Lung (tissue), 12 donors: ENCODE measurements around the gene C19orf44. TPM values are rescaled to one million over a fixed set of nuclear protein-coding genes. Genes with fewer than 3 reads are reported as not detected.
A peak's percentile ranks its signal among the peaks of the same experiment; 100 is the strongest.

Source experiments
- ATAC-seq: fragments of 200-7000 bp; cut with Tn5 transposase; one replicate; pipeline ENCODE4 v1.9.1; 2020; ENCODE audit warnings: moderate number of reproducible peaks; ENCODE audit not compliant: insufficient read depth, low FRiP score
- DNase-seq, 3 donors: peaks; one replicate each; pipeline ENCODE4 v3.0.0-alpha.2; 2013 to 2017
- H3K27ac ChIP-seq, 2 donors: one replicate each; pipeline ENCODE4 v1.5.1; 2013; ENCODE audit warnings: mild to moderate bottlenecking in 2 of 2, moderate library complexity in 2 of 2, control low read depth in 1 of 2, inconsistent platforms in 1 of 2, low read depth in 1 of 2, low read length in 1 of 2
- H3K27me3 ChIP-seq, 3 donors: one replicate each; pipeline ENCODE4 v1.5.1; 2013; ENCODE audit warnings: low read length in 2 of 3; ENCODE audit not compliant: control insufficient read depth in 3 of 3, insufficient read depth in 3 of 3
- H3K36me3 ChIP-seq, 4 donors: one replicate each; pipeline ENCODE4 v1.5.1; 2013; ENCODE audit warnings: low read length in 4 of 4, mild to moderate bottlenecking in 1 of 4, moderate library complexity in 1 of 4; ENCODE audit not compliant: control insufficient read depth in 4 of 4, insufficient read depth in 4 of 4
- H3K4me1 ChIP-seq, 5 donors: one replicate each; pipeline ENCODE4 v1.5.1; 2013; ENCODE audit warnings: low read length in 5 of 5, mild to moderate bottlenecking in 2 of 5, moderate library complexity in 1 of 5; ENCODE audit not compliant: control insufficient read depth in 5 of 5, insufficient read depth in 5 of 5
- H3K4me3 ChIP-seq: one replicate; pipeline ENCODE4 v1.5.1; 2013; ENCODE audit warnings: mild to moderate bottlenecking, control low read depth, moderate library complexity
- H3K9ac ChIP-seq, 2 donors: one replicate each; pipeline ENCODE4 v1.5.1; 2013; ENCODE audit warnings: low read length in 2 of 2, control low read depth in 1 of 2; ENCODE audit not compliant: insufficient read depth in 1 of 2
- H3K9me3 ChIP-seq, 4 donors: one replicate each; pipeline ENCODE4 v1.5.1; 2013; ENCODE audit warnings: low read length in 3 of 4, mild to moderate bottlenecking in 1 of 4, moderate library complexity in 1 of 4; ENCODE audit not compliant: control insufficient read depth in 4 of 4, insufficient read depth in 3 of 4
- WGBS, 2 donors: extraction: QIAGEN DNeasy Blood & Tissue Kit; methylation state at CpG; one replicate each; pipeline ENCODE4 v1.1.7; 2013; 5-methylcytosine and 5-hydroxymethylcytosine counted together
- polyA plus RNA-seq, 2 donors: library from polyadenylated mRNA; stranded (reverse); fragments of 200-250 nt; gene quantifications; one replicate each; pipeline ENCODE4 v1.2.1, GENCODE V29; 2013
- total RNA-seq, 2 donors: library from RNA; depleted of rRNA in 1 of 2; stranded (reverse); fragments of >200 nt in 1 of 2; gene quantifications; one replicate each; pipeline ENCODE4 v1.2.1, GENCODE V29; 2014 to 2021
- TF ChIP-seq, protein P1 (sequence below): IDR thresholded peaks from 2 replicates; pipeline ENCODE4 v1.5.1; 2012; ENCODE audit warnings: mild to moderate bottlenecking; ENCODE audit errors: control extremely low read depth, extremely low read depth
- donor health status: control.
- donor health status: control.
- donor health status: Bipolar disorder and iron deficiency.
- donor health status: healthy.
- donor health status: DM: yes; HTN: yes; CAD: no.

C19orf44 gene
- total and polyA plus RNA-seq, 4 donors: 3.1 to 9.4 (median 4.6) TPM

- WGBS, 2 donors: 89% methylated on average over 33 of the region's 33 CpGs
- ATAC-seq (no peak), DNase-seq (no peak)
- Histone ChIP-seq H3K27me3 (no peaks in the 10 kb centered on the region), H3K4me3 (no peak overlapping the region), H3K4me1 (no peaks in the 10 kb centered on the region), H3K9ac (no peak overlapping the region), H3K27ac (no peak overlapping the region), H3K36me3 (peaks cover 8 to 73% (median 37%) of the 10 kb centered on the region in 4 donors), H3K9me3 (no peaks in the 10 kb centered on the region)
- TF ChIP-seq, protein P1, sequence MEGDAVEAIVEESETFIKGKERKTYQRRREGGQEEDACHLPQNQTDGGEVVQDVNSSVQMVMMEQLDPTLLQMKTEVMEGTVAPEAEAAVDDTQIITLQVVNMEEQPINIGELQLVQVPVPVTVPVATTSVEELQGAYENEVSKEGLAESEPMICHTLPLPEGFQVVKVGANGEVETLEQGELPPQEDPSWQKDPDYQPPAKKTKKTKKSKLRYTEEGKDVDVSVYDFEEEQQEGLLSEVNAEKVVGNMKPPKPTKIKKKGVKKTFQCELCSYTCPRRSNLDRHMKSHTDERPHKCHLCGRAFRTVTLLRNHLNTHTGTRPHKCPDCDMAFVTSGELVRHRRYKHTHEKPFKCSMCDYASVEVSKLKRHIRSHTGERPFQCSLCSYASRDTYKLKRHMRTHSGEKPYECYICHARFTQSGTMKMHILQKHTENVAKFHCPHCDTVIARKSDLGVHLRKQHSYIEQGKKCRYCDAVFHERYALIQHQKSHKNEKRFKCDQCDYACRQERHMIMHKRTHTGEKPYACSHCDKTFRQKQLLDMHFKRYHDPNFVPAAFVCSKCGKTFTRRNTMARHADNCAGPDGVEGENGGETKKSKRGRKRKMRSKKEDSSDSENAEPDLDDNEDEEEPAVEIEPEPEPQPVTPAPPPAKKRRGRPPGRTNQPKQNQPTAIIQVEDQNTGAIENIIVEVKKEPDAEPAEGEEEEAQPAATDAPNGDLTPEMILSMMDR: no peak
These were observed 22.5 kb downstream of the C19orf44 start for GRCh38 chr19:16518483-16519229.

DNA sequence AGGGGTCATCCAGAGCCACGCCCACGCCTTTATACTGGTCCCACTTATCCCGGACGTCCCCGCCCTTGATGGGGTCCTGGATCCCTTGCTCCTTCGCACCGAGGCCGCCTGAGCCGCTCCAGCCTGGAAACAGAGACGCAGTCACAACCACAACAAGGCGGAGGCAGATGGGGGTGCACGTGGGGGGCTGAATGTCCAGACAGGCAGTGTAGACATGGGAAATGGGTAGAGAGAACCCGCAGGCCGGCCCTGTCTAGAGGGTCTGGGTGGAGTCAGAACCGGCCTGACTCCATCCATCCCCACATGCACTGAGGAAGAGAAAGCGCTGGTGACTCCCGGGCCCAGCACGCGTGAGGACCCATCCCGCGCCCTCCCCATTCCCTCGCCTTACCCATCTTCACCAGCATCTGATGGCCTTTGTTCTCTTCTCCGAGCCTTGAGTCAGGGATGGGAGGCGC lies 23.1 kb downstream of the C19orf44 start:
- DNase-seq: no peak
- Histone ChIP-seq H3K27ac (no peak overlapping the region), H3K9me3 (no peaks in the 10 kb centered on the region), H3K9ac (no peak overlapping the region), H3K36me3 (peaks cover 9 to 76% (median 40%) of the 10 kb centered on the region in 4 donors), H3K27me3 (no peaks in the 10 kb centered on the region), H3K4me3 (peak overlapping the region; percentile 7), H3K4me1 (no peaks in the 10 kb centered on the region)
- ATAC-seq: no peak
- TF ChIP-seq, protein P1: no peak
- WGBS, 2 donors: 93 to 95% methylated on average over 24 of the region's 24 CpGs

DNA sequence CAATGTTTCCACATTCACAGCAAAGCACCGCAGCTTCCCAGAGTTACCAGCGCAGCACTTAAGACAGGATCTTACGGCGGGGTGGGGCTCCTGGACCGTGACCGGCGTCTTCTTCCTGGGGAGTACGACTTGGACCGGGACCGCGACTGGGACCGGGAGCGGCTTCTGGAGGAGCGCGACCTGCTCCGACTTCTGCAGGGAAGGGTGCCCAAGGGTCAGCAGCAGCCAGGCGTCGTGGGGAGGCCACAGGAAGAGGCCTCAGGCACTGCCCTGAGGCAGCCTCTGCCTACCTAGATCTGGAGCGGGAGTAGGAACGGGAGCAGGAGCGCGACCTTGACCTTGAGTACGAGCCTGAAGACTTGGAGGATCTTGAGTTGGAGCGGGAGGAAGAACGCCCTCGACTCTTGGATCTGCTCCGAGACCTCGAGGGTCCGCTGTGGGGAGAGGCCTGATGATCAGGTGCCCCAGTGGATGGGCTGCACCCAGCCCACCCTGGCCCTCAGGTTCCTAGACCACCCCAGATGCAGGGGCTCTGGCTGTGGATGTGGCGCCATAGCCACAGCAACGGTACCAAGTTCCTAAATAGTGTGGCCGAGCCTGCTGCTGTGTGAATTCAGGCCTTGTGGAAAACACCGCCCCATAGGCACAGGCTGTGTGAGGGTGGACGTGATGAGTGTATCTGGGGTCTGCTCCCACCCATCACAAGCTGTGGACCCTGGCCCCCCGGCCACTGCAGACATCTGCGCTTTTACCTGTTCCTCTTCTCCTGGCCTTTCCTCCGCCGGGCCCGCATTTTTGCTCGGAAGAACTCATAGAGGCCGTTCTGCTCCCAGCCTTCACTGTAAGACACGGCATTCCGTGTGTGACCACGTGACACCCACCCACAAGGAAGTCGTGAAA lies 24.1 kb downstream of the C19orf44 start:
- Histone ChIP-seq H3K27ac (no peak overlapping the region), H3K4me3 (no peak overlapping the region), H3K36me3 (peaks cover 16 to 76% (median 41%) of the 10 kb centered on the region in 4 donors), H3K9me3 (no peaks in the 10 kb centered on the region), H3K4me1 (no peaks in the 10 kb centered on the region), H3K27me3 (no peaks in the 10 kb centered on the region), H3K9ac (no peak overlapping the region)
- no peak for DNase-seq
- ATAC-seq: no peak
- TF ChIP-seq, protein P1: no peak
- WGBS, 2 donors: 94 to 95% methylated on average over 45 of the region's 45 CpGs
